ENCODE data around the gene METRNL. TPM values are rescaled to one million over a fixed set of nuclear protein-coding genes. Genes with fewer than 3 reads are reported as not detected.

Gene METRNL
- total RNA-seq, 4 donors from 2014 or later = 25.0 to 44.4 (median 35.8) TPM

- no peak for TF ChIP-seq POLR2A (IDR thresholded peaks at IDR 0.05)
- TF ChIP-seq, protein P1, sequence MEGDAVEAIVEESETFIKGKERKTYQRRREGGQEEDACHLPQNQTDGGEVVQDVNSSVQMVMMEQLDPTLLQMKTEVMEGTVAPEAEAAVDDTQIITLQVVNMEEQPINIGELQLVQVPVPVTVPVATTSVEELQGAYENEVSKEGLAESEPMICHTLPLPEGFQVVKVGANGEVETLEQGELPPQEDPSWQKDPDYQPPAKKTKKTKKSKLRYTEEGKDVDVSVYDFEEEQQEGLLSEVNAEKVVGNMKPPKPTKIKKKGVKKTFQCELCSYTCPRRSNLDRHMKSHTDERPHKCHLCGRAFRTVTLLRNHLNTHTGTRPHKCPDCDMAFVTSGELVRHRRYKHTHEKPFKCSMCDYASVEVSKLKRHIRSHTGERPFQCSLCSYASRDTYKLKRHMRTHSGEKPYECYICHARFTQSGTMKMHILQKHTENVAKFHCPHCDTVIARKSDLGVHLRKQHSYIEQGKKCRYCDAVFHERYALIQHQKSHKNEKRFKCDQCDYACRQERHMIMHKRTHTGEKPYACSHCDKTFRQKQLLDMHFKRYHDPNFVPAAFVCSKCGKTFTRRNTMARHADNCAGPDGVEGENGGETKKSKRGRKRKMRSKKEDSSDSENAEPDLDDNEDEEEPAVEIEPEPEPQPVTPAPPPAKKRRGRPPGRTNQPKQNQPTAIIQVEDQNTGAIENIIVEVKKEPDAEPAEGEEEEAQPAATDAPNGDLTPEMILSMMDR (IDR thresholded peaks at IDR 0.05) = no peak
- H3K27me3 ChIP-seq = no peaks in the 10 kb centered on the region
- intact Hi-C loops (cut with DNase I; ENCODE audit: low total_unique reads) = no loop called here
- peaks cover 0 to 12% of the 10 kb centered on the region in 2 donors for H3K4me1 ChIP-seq
- no peaks in the 10 kb centered on the region for H3K36me3 ChIP-seq
- no peak overlapping the region for H3K27ac ChIP-seq
- H3K4me3 ChIP-seq = no peak overlapping the region
- no peak for DNase-seq
- no peaks in the 10 kb centered on the region for H3K9me3 ChIP-seq
Observed at GRCh38 chr17:83108709-83109108, 29.3 kb downstream of the METRNL start.

GRCh38 chr17:83109386-83109785 lies 30.0 kb downstream of the METRNL start:
- Histone ChIP-seq H3K27me3 (no peaks in the 10 kb centered on the region), H3K4me3 (no peak overlapping the region), H3K36me3 (no peaks in the 10 kb centered on the region), H3K9me3 (no peaks in the 10 kb centered on the region), H3K27ac (no peak overlapping the region), H3K4me1 (peaks cover 0 to 12% of the 10 kb centered on the region in 2 donors)
- DNase-seq = no peak
- intact Hi-C loops (cut with DNase I; ENCODE audit: low total_unique reads) = no loop called here
- TF ChIP-seq, protein P1 (IDR thresholded peaks at IDR 0.05) = no peak
- no peak for TF ChIP-seq POLR2A (IDR thresholded peaks at IDR 0.05)

GRCh38 chr17:83109793-83110645 lies 30.6 kb downstream of the METRNL start:
- Histone ChIP-seq H3K27ac (peak overlapping the region; percentile 30 to 42), H3K9me3 (no peaks in the 10 kb centered on the region), H3K4me1 (peaks cover 0 to 12% of the 10 kb centered on the region in 2 donors), H3K27me3 (no peaks in the 10 kb centered on the region), H3K4me3 (peak overlapping the region; percentile 22 to 28), H3K36me3 (no peaks in the 10 kb centered on the region)
- TF ChIP-seq POLR2A (IDR thresholded peaks at IDR 0.05) = no peak
- TF ChIP-seq, protein P1 (IDR thresholded peaks at IDR 0.05) = no peak
- DNase-seq = peak; percentile 74 to 87
- intact Hi-C loops (cut with DNase I; ENCODE audit: low total_unique reads) = no loop called here

DNA sequence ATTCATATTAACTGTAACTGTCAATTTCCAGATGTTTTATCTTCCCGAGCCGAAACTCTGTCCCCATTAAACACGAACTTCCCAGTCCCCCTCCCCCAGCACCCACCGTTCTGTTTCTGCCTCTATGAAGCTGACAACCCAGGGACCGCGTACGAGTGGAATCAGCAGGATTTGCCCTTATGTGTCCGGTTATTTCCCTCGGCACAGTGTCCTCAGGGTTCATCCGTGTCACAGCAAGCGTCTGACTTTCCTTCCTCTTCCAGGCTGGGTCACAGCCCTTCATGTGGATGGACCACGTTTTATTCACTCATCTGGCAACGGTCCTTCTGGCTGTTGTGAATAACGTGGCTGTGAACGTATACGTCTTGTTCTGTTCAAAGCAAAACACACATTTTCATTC lies 31.3 kb downstream of the METRNL start:
- TF ChIP-seq, protein P1 (IDR thresholded peaks at IDR 0.05) = no peak
- no peak for TF ChIP-seq POLR2A (IDR thresholded peaks at IDR 0.05)
- Histone ChIP-seq H3K4me1 (peaks cover 0 to 12% of the 10 kb centered on the region in 2 donors), H3K36me3 (no peaks in the 10 kb centered on the region), H3K4me3 (peak overlapping the region in 1 of 2 donors; percentile 28), H3K9me3 (no peaks in the 10 kb centered on the region), H3K27me3 (no peaks in the 10 kb centered on the region), H3K27ac (peak overlapping the region in 1 of 2 donors; percentile 42)
- DNase-seq = no peak
- intact Hi-C loops (cut with DNase I; ENCODE audit: low total_unique reads) = no loop called here

DNA sequence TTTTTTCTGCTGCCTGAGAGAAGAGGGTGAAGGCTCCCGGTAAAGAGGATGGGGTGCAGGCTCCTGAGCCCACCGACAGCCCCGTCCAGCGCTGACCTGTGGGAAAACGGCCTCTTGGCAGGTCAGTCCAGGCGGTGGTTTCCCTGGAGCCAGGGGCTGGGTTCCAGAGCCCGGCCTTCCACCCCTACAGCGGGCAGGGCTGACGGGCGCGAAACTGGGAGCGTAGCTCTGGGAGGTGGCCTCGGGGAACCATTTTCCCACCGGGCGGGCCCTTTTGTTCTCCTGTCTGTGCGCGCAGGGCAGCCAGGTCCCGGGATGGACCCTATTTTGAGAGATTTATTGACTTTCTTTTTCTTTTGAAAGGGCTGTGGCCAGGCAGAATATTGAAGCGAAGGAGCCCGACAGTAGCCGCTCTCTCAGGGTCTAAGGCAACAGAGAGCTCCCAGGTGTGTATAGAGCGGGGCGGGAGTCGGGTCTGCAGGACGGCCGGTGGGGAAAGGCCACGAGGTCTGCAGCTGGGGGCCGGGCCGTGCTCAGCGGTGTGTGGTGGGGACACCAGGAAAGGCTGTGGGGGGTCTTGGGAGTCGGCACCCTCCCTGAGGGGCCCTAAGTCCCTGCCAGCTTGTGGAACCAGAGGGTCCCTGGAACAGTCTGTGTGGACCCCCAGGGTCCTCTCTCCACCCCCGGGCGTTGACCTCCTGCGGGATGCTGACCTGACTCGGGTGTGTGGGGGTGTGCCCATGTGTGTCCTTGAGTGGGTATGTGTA lies 32.3 kb downstream of the METRNL start:
- H3K4me1 ChIP-seq = peaks cover 0 to 12% of the 10 kb centered on the region in 2 donors
- TF ChIP-seq POLR2A (IDR thresholded peaks at IDR 0.05) = no peak
- TF ChIP-seq, protein P1 (IDR thresholded peaks at IDR 0.05) = no peak
- DNase-seq = no peak
- intact Hi-C loops (cut with DNase I; ENCODE audit: low total_unique reads) = no loop called here
- H3K4me3 ChIP-seq = no peak overlapping the region
- H3K9me3 ChIP-seq = no peaks in the 10 kb centered on the region
- H3K27ac ChIP-seq = no peak overlapping the region
- no peaks in the 10 kb centered on the region for H3K27me3 ChIP-seq
- no peaks in the 10 kb centered on the region for H3K36me3 ChIP-seq

All from uterus (tissue), 4 donors.